ENCODE data around the gene NISCH. TPM values are rescaled to one million over a fixed set of nuclear protein-coding genes. Genes with fewer than 3 reads are reported as not detected.
A peak's percentile ranks its signal among the peaks of the same experiment; 100 is the strongest.

NISCH gene
- total and polyA plus RNA-seq, 2 of the 8 experiments (the other 6 are each of a cell fraction or from before 2014, with no cell fraction given) = 71.2 to 71.9 TPM

GRCh38 chr3:52537726-52538421 is 82.5 kb downstream of the NISCH start:
- Histone ChIP-seq H3K56ac (replicated peaks; ENCODE audit: insufficient read length, low read depth, low read length) (no peak overlapping the region), H4K8ac (ENCODE audit: extremely low read depth, insufficient read depth, low read length) (no peak overlapping the region), H3K23me2 (ENCODE audit: low read depth, low read length) (peaks cover 20% of the 10 kb centered on the region), H3K4ac (replicated peaks; ENCODE audit: insufficient read length, low read depth, low read length) (no peak overlapping the region), H3K23ac (ENCODE audit: insufficient read length) (no peak overlapping the region), H3K4me2 (ENCODE audit: insufficient read depth in 1 of 2, low read depth in 2 of 2, low read length in 2 of 2) (peak overlapping the region; percentile 89 to 90), H3K27ac (ENCODE audit: low read depth, low read length) (no peak overlapping the region), H2BK20ac (ENCODE audit: low read length) (no peak overlapping the region), H3K27me3 (replicated peaks in 1 of 4; ENCODE audit: control insufficient read depth in 3 of 4, extremely low read depth in 1 of 4, insufficient read depth in 3 of 4, low read length in 3 of 4) (no peaks in the 10 kb centered on the region), H3K36me3 (ENCODE audit: control insufficient read depth in 2 of 4, insufficient read depth in 4 of 4, low read length in 3 of 4) (peaks cover 0 to 10% (median under 1%) of the 10 kb centered on the region in 4 experiments; a peak in 1 of 8 replicates), H2BK5ac (ENCODE audit: low read depth, low read length) (no peak overlapping the region), H2AFZ (ENCODE audit: low read length) (no peak overlapping the region), H3K79me2 (ENCODE audit: control insufficient read depth in 1 of 2, insufficient read depth in 2 of 2, low read length in 2 of 2) (peaks cover 12 to 31% of the 10 kb centered on the region in 2 experiments), H2BK120ac (replicated peaks; ENCODE audit: low read depth, low read length) (no peak overlapping the region), H3K4me1 (replicated peaks in 1 of 4; ENCODE audit: control insufficient read depth in 3 of 4, insufficient read depth in 4 of 4, low read length in 3 of 4) (peaks cover 7 to 25% (median 14%) of the 10 kb centered on the region in 4 experiments), H3K4me3 (ENCODE audit: extremely low read depth in 1 of 4, insufficient read depth in 2 of 4, low read depth in 3 of 4, low read length in 4 of 4) (peak overlapping the region; percentile 81 to 91 (median 88); a peak in 7 of 8 replicates), H3K9me3 (ENCODE audit: insufficient read depth in 2 of 2, low read depth in 1 of 2, low read length in 1 of 2) (no peaks in the 10 kb centered on the region), H3K9ac (replicated peaks in 1 of 4; ENCODE audit: extremely low read depth in 1 of 4, low read depth in 3 of 4, low read length in 3 of 4) (peak overlapping the region in 1 of 4 experiments; percentile 77; a peak in 1 of 7 replicates), H4K91ac (replicated peaks; ENCODE audit: insufficient read length, low read length) (no peak overlapping the region), H2BK12ac (ENCODE audit: low read depth, low read length) (no peak overlapping the region), H4K20me1 (replicated peaks in 1 of 2; ENCODE audit: control insufficient read depth in 1 of 2, insufficient read depth in 2 of 2, low read length in 2 of 2) (peaks cover 4 to 18% of the 10 kb centered on the region in 2 experiments), H3K18ac (ENCODE audit: extremely low read depth, low read length) (no peak overlapping the region), H2AK5ac (ENCODE audit: low read depth, low read length) (no peak overlapping the region), H2BK15ac (ENCODE audit: low read length) (no peak overlapping the region), H4K5ac (ENCODE audit: insufficient read length, low read depth, low read length) (no peak overlapping the region), H3K79me1 (ENCODE audit: low read depth, low read length) (peaks cover 12% of the 10 kb centered on the region), H3K14ac (ENCODE audit: insufficient read length) (no peak overlapping the region)
- POLR2A ChIA-PET (ENCODE audit: partially characterized antibody) = interaction anchor here (1.0 to 1.7 kb wide), 2 partner anchors 22 to 30 kb away, joined by 3 to 5 read pairs; no protein-coding TSS in a partner anchor
- TF ChIP-seq HDAC2 (IDR thresholded peaks at IDR 0.05; ENCODE audit: borderline replicate concordance in 1 of 2, low read depth in 2 of 2, low read length in 2 of 2) (no peak), CTCF (IDR thresholded peaks at IDR 0.05; ENCODE audit: control extremely low read depth in 1 of 3, insufficient read depth in 1 of 3, low read depth in 1 of 3, low read length in 3 of 3) (no peak), TBP (IDR thresholded peaks at IDR 0.05; ENCODE audit: low read depth, low read length) (no peak), NANOG (IDR thresholded peaks at IDR 0.05; ENCODE audit: insufficient read depth, low read depth, low read length, poor library complexity, severe bottlenecking) (no peak), KDM1A (IDR thresholded peaks at IDR 0.05; ENCODE audit: borderline replicate concordance, low read length) (no peak), POLR2AphosphoS5 (IDR thresholded peaks at IDR 0.05; ENCODE audit: low read depth, low read length) (no peak; the same call in 1 of the 2 replicates)
- DNase-seq (ENCODE audit: low read depth in 1 of 2, low spot score in 2 of 2) (peak in 1 of 2 experiments; percentile 35), FAIRE-seq (no peak)
- WGBS, 2 experiments (ENCODE audit: extremely low coverage in 1 of 2, insufficient coverage in 1 of 2, insufficient read length in 1 of 2, insufficient replicate concordance in 2 of 2, low coverage in 1 of 2, low lambda C conversion rate in 2 of 2, missing lambda C conversion rate in 1 of 2) = 94% methylated on average over 7 of the region's 7 CpGs; no CpG with 5 or more reads in 1 of the 2 experiments
- CTCF ChIA-PET (ENCODE audit: partially characterized antibody) = no interaction called here

Data from H1 (cell line).